HG03159 (cell line): ENCODE results near the gene CABLES2.

Source experiments
- ATAC-seq: cut with Tn5 transposase; IDR thresholded peaks from one replicate; pipeline ENCODE4 v1.9.1; 2021; ENCODE audit warnings: mild to moderate bottlenecking, moderate library complexity; ENCODE audit not compliant: unreplicated experiment

The CABLES2 gene

GRCh38 chr20:62362590-62362940, 44.5 kb downstream of the CABLES2 start:
- ATAC-seq, result no peak

GRCh38 chr20:62361799-62362589, 45.1 kb downstream of the CABLES2 start:
- ATAC-seq, result no peak

GRCh38 chr20:62360854-62361798, 46.0 kb downstream of the CABLES2 start:
- ATAC-seq, result no peak

GRCh38 chr20:62359491-62360121, 47.5 kb downstream of the CABLES2 start:
- no peak for ATAC-seq

- no peak for ATAC-seq
Observed at GRCh38 chr20:62359043-62359490, 48.0 kb downstream of the CABLES2 start.

GRCh38 chr20:62358171-62359042, 48.7 kb downstream of the CABLES2 start:
- no peak for ATAC-seq

- no peak for ATAC-seq
Observed at GRCh38 chr20:62357681-62358080, 49.4 kb downstream of the CABLES2 start.

- no peak for ATAC-seq
Observed at GRCh38 chr20:62357187-62357667, 49.9 kb downstream of the CABLES2 start.

GRCh38 chr20:62356589-62357186, 50.4 kb downstream of the CABLES2 start:
- no peak for ATAC-seq

- no peak for ATAC-seq
Observed at GRCh38 chr20:62355878-62356588, 51.1 kb downstream of the CABLES2 start.

GRCh38 chr20:62355516-62355877, 51.6 kb downstream of the CABLES2 start:
- no peak for ATAC-seq

- ATAC-seq, result no peak
Observed at GRCh38 chr20:62354811-62355341, 52.2 kb downstream of the CABLES2 start.

- ATAC-seq, result no peak
Observed at GRCh38 chr20:62354031-62354808, 52.9 kb downstream of the CABLES2 start.

GRCh38 chr20:62353289-62354030, 53.6 kb downstream of the CABLES2 start:
- ATAC-seq, result no peak

GRCh38 chr20:62352402-62353288, 54.4 kb downstream of the CABLES2 start:
- ATAC-seq, result no peak
